Stimulated activated CD8-positive, alpha-beta memory T cell treated with anti-CD3 and anti-CD28 coated beads, Interleukin-7, amount 100 ng/mL, for 48 hours (primary cell): ENCODE results near the gene ZNF142.

ENCODE experiments used
- DNase-seq, 2 donors: peaks; one replicate each; pipeline ENCODE4 v3.0.0-alpha.2; 2020; ENCODE audit warnings: low read depth in 1 of 2; ENCODE audit errors: extremely low read depth in 1 of 2

The ZNF142 gene

GRCh38 chr2:218658671-218659257 lies 659 bp downstream of the ZNF142 start:
- peak; percentile 17 to 25 for DNase-seq

GRCh38 chr2:218655751-218656150 lies 3.7 kb downstream of the ZNF142 start:
- no peak for DNase-seq

GRCh38 chr2:218648787-218649100 lies 10.7 kb downstream of the ZNF142 start:
- DNase-seq: no peak

GRCh38 chr2:218648088-218648786 lies 11.2 kb downstream of the ZNF142 start:
- peak in 1 of 2 donors; percentile 14 for DNase-seq

GRCh38 chr2:218645126-218645525 lies 14.3 kb downstream of the ZNF142 start:
- no peak for DNase-seq

- no peak for DNase-seq
Observed at GRCh38 chr2:218644721-218645120, 14.7 kb downstream of the ZNF142 start.

- DNase-seq: no peak
Observed at GRCh38 chr2:218643751-218644310, 15.6 kb downstream of the ZNF142 start.

GRCh38 chr2:218642786-218643185 lies 16.6 kb downstream of the ZNF142 start:
- no peak for DNase-seq

GRCh38 chr2:218642121-218642656 lies 17.2 kb downstream of the ZNF142 start:
- no peak for DNase-seq

- no peak for DNase-seq
Observed at GRCh38 chr2:218638372-218638771, 21.1 kb downstream of the ZNF142 start.

GRCh38 chr2:218635719-218636118 lies 23.7 kb downstream of the ZNF142 start:
- no peak for DNase-seq

GRCh38 chr2:218631837-218632236 lies 27.6 kb downstream of the ZNF142 start:
- no peak for DNase-seq

- DNase-seq: no peak
Observed at GRCh38 chr2:218627939-218628338, 31.5 kb downstream of the ZNF142 start.

GRCh38 chr2:218626369-218626768 lies 33.1 kb downstream of the ZNF142 start:
- no peak for DNase-seq

GRCh38 chr2:218623366-218623705 lies 36.1 kb downstream of the ZNF142 start:
- no peak for DNase-seq

- DNase-seq: no peak
Observed at GRCh38 chr2:218622606-218623365, 36.6 kb downstream of the ZNF142 start.

GRCh38 chr2:218621007-218621406 lies 38.4 kb downstream of the ZNF142 start:
- no peak for DNase-seq

- no peak for DNase-seq
Observed at GRCh38 chr2:218618102-218618860, 41.1 kb downstream of the ZNF142 start.

GRCh38 chr2:218615868-218616315 lies 43.5 kb downstream of the ZNF142 start:
- no peak for DNase-seq

GRCh38 chr2:218607436-218608115 lies 51.8 kb downstream of the ZNF142 start, which contains the start of gene PLCD4:
Gene PLCD4, plus strand, starts transcription at chr2:218607899. Its CDS starts 7,841 bp downstream, at chr2:218615740.
- no peak for DNase-seq
